Endometrial microvascular endothelial cells (primary cell): ENCODE data around the gene PITPNM3. TPM values are rescaled to one million over a fixed set of nuclear protein-coding genes. Genes with fewer than 3 reads are reported as not detected.
"Not testable (repeated sequence)": the region's sequence is repeated elsewhere in the genome, so short reads cannot be mapped to it uniquely, and the experiment has no call there.

Experiments used
- in situ Hi-C: cut with HindIII; loops from 2 replicates; pipeline ENCODE4 v1.10.0; 2017; ENCODE audit warnings: low sequenced_read_pairs, low pct_unique_long_range_greater_than_20kb; ENCODE audit errors: inconsistent ontology term
- total RNA-seq: library from RNA; depleted of rRNA; stranded (reverse); fragments of >200 nt; gene quantifications from one replicate; pipeline ENCODE4 v1.2.3, GENCODE V29; 2015; ENCODE audit errors: inconsistent ontology term

Gene PITPNM3
- total RNA-seq, result 0.09 TPM

- in situ Hi-C loops, result no loop called here
Observed at GRCh38 chr17:6556121-6557039, at the start of gene PITPNM3. Gene PITPNM3, minus strand, starts transcription at chr17:6556555. Its CDS starts 149 bp downstream, at chr17:6556406.

DNA sequence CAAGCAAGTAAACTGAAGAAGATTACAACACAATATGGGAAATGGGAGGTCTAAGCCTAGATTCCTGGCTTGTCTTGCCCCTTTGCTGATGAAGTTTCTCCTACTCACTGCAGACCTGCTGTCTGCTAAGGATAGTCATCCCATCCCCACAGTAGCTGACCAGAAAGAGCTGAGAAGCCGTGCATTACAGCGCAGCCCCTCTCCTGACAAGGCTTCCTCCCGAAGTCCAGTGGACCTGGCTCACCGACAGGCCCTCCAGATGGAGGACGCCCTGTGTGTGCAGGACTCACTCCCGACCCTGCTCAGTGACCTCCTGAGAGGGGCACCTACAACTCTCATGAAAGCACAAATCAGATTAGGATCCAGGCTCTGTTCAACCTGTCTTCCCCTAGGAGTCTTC, 48.8 kb upstream of the PITPNM3 start:
- in situ Hi-C loops, result no loop called here

DNA sequence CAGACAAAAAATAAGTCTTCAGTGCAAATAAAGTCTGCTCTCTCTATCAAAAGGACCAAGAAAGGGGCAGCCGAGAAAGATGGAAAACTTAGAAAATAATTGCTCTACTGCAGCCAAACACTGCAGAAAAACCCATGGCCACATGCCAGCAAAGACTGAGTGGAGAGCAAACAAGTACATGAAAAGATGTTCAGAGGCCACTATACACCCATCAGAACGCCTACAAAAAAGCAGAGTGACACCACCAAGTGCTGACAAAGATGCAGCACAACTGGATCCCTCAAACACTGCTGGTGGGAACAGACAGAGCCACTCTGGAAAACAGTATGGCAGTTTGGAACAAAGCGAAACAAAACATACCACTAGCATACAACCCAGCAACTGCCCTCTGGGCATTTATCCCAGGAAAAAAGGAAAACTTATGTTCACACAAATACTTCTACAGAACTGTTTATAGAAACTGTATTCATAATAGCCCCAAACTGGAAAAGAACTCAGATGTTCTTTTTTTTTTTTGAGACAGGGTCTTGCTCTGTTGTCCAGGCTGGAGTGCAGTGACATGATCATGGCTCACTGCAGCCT, 47.5 kb upstream of the PITPNM3 start:
- in situ Hi-C loops, result no loop called here

DNA sequence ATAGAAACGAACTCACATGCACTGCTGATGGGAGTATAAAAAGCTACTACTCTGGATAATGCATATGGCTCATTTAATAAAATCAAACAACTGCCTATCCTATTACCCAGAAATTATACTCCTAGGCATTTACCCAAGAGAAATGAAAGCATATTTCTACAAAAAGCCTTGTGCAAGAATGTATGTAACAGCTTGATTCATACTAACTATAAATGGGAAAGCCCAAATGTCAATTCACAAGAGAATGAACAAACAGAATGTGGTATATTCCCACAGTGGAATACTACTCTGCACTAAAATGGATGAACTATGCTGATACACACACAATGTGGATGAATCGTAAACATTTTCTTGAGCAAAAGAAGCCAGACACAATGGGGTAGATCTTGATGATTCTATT, 45.8 kb upstream of the PITPNM3 start:
- in situ Hi-C loops, result no loop called here

GRCh38 chr17:6599364-6599763, 43.0 kb upstream of the PITPNM3 start:
- in situ Hi-C loops, result no loop called here

DNA sequence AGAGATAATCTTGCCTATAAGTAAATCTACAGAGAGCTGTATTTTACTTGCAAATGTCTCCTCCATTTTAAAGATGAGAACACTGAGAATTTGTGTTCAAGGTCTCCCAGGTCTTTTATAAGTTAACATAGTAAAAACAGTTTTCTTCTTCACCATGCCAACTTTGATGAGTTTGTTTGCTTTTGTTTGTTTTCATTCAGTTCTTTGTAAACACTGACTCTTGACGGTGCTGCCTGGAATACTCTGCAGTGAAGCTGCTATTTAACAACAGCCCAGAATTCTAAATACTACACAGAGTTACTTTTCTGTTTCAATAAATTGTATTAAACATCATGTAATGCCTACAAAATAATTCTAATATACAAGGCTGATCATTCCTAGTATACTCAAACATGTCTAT, 41.4 kb upstream of the PITPNM3 start:
- in situ Hi-C loops, result no loop called here

DNA sequence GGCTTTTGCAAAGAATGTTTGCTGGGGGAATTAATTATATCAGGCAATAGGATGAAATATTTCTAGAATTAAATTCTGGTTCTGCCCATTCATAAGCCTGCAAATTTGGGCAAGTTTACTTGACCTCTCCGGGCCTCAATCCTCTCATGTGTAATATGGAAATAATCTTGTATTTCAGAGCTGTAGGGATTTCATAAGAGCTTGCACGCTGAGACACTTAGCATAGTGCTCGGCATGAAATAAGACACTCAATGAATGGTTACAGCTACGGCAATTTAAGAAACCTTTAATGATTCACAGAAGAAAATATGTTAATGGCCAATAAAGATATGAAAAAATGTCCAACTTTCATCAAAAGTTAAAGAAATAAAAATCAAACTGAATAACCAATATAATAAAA, 40.6 kb upstream of the PITPNM3 start:
- in situ Hi-C loops, result no loop called here

DNA sequence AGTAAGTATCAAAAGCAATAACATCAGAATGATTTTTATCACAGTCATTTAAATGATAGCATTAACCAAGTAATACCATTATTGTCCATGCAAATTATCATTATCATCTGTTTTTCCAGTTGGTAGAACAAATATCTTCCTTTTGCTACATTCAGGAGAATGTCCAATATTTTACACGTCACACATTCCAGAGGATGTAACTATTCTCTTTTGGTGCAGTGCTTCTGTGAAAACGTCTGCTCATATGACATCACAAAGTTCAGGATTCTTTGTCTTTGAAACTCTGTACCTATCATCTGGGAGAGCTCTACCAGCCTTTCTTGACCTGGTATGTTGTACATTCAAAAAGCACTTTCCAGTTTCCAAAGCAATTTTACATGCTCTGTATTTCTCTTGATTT, 40.2 kb upstream of the PITPNM3 start:
- in situ Hi-C loops, result no loop called here

- in situ Hi-C loops, result no loop called here
Observed at GRCh38 chr17:6596081-6596480, 39.7 kb upstream of the PITPNM3 start.

DNA sequence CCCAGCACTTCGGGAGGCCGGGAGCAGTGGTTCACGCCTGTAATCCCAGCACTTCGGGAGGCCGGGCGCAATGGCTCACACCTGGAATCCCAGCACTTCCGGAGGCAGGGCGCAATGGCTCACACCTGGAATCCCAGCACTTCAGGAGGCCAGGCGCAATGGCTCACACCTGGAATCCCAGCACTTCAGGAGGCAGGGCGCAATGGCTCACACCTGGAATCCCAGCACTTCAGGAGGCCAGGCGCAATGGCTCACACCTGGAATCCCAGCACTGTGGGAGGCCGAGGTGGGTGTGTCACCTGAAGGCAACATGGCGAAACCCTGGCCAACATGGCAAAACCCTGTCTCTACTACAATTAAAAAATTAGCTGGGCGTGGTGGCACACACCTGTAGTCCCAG, 37.0 kb upstream of the PITPNM3 start:
- in situ Hi-C loops, result not testable (repeated sequence)

DNA sequence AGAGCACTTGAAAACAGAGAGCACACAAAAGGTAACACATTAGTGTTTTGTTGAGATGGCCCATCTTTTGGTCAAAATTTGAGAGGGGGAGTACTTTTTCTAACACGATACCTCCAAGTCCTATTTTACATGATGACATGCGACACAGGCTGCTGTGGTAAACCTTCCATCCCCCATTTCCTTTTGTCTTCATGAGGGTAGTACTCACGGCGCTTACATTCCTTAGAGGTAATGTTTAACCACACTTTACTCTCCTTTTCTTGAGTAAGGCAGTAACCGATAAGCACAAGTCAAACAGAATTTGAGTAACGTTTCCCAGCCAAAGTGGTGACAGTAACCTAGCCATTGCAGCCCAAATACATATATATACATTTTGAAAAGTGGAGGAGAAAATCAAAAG, 35.8 kb upstream of the PITPNM3 start:
- in situ Hi-C loops, result no loop called here

- in situ Hi-C loops, result no loop called here
Observed at GRCh38 chr17:6591599-6592158, 35.3 kb upstream of the PITPNM3 start.

DNA sequence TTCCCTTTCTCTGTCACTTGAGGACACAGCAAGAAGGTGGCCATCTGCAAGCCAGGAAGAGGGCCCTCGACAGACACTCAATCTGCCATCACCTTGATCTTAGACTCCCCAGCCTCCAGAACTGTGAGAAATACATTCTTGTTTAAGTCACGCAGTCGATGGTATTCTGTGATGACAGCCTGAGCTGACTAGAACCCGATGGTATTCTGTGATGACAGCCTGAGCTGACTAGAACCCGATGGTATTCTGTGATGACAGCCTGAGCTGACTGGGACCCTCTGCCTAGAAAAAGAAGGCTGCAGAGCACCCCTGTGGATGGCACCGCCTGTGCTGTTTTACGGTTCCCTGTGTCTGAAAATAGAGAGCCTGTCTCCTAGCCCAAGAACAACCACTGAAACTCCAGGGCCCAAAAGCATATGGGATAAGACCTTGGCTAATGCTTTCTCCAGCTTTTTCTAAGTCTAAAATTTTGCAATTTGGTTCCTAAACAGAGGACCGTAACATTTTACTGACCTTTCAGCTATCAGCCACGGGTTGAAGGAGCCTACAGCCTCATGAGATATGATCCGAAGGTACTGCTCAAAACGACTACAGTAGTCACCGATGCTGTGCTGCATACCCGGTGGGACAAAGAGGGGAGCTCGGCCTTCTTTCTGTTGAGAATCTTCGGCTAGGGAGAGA, 33.1 kb upstream of the PITPNM3 start:
- in situ Hi-C loops, result no loop called here

DNA sequence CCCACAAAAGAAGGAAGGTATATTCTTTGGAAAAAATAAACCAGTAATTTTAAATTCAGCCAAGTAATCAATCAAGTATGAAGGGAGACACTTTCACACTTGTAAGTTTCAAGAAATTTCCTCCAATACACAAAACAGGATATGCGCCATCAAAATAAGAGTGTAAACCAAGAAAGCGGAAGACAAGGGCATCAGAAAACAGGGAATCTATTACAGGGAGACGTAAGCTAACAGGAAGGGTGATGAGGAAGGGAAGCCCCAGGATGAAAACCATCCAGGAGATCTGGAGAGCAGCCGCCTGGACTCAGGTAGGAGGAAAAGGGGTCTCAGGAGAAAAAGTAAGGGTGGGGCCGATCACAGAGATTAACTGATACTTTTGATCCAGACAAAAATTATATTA, 31.8 kb upstream of the PITPNM3 start:
- in situ Hi-C loops, result no loop called here

- in situ Hi-C loops, result no loop called here
Observed at GRCh38 chr17:6587310-6587709, 31.0 kb upstream of the PITPNM3 start.

GRCh38 chr17:6583411-6583810, 27.1 kb upstream of the PITPNM3 start:
- in situ Hi-C loops, result no loop called here

DNA sequence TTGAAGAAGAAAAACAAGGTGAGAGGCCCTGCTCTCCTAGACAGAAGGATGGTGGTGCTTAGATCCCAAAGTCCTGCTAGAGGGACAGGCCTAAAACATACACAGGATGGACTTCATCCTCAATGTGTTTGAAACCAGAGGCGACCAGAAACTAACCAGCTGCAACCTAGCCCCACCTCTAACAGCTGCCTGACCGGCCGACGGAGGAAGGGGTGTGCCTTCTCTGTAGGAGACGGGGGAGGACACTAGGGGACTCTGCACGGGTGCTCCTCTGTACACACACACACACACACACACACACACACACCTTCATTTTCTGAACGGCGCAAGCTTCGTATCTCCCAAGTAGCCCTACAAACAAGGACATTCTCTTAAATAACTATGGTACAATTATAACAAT, 24.3 kb upstream of the PITPNM3 start:
- in situ Hi-C loops, result no loop called here

- in situ Hi-C loops, result no loop called here
Observed at GRCh38 chr17:6578491-6578890, 22.1 kb upstream of the PITPNM3 start.

DNA sequence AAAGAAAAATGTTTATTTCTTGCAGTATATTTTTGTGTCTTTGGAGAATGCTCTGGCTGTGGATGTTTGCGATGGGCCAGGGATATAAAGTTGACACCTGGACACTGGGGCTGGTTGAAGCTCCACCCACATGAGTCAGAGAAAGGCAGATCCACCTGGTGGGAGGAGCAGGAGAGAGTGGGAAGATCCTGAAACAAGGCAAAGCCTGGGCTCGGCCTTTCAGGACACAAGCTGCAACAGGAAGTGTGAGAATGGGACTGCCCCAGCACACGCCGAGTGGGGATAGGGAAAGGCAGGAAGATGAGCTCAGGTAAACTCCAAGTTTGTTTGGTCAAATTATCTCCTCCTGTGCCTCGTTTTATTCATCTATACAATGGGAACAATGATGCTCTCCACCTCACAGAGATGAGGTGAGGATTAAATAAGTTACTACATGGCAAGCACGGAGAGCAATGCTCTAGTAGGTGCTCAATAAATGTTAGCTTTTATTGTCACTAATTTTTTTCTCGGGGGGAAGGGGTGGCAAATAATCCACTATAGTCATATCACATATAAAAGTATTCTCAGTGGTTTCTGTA, 21.4 kb upstream of the PITPNM3 start:
- in situ Hi-C loops, result no loop called here
